IPS-NIHi7 (cell line): ENCODE measurements around the gene XAB2.

ENCODE experiments used
- DNase-seq: peaks from one replicate; pipeline ENCODE4 v3.0.0; 2012; ENCODE audit warnings: mixed read lengths; ENCODE audit errors: extremely low spot score

The XAB2 gene

DNA sequence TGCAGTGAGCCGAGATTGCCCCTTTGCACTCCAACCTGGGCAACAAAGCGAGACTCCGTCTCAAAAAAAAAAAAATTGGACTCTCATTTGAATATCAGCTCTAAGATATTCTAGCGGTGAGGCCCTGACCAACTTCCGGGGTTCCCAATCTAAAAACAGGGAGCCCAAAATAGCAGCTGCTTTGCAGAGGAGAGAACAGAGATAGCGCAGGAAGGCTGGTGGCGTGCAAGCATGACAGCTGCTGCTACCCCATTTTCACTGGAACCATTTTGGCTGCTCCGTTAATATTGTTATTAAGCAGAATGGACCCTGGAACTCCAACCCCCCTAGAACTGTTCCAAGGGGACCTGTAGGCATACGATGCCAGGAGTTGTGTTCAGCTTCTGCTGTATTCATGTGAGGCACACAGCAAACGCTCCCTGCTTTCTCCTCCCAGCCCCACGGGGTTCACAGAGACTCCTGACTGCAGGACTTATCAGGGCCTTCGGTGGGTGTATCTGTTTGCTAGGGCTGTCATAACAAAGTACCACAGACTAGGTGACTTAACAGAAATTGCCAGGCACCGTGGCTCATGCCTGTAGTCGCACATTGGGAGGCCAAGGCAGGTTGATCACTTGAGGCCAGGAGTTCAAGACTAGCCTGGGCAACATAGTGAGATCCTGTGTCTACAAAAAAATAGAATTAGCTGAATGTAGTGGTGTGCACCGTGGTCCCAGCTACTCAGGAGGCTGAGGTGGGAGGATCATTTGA, 19.1 kb upstream of the XAB2 start:
- DNase-seq: no peak

DNA sequence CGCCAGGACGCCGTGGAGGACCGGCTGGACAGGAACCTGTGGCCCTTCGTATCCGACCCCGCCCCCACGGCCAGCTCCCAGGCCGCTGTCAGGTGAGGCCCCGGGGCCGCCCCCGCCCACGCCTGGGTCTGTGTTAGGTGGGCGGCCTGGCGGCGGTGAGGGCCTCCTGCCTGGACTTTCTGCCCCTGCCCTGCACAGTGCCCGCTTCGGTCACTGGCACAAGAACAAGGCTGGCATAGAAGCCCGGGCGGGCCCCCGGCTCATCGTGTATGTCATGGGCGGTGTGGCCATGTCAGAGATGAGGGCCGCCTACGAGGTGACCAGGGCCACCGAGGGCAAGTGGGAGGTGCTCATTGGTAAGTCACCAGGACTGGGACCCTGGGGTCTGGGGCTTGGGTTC, 17.8 kb upstream of the XAB2 start:
- DNase-seq: no peak

DNA sequence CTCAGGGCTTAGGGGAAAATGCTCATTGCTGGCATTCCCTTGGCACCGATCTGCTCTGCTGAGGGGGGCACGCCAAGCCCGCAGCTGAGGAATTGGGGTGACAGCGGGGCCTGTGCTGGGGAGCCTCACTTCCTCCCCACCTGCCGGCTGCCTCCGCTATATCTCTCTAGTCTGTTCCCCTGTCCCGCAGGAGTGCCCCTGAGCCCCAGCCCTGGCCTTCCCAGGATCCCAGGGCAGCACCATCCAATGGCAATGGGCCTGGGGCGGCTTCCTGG, 17.0 kb upstream of the XAB2 start:
- no peak for DNase-seq

DNA sequence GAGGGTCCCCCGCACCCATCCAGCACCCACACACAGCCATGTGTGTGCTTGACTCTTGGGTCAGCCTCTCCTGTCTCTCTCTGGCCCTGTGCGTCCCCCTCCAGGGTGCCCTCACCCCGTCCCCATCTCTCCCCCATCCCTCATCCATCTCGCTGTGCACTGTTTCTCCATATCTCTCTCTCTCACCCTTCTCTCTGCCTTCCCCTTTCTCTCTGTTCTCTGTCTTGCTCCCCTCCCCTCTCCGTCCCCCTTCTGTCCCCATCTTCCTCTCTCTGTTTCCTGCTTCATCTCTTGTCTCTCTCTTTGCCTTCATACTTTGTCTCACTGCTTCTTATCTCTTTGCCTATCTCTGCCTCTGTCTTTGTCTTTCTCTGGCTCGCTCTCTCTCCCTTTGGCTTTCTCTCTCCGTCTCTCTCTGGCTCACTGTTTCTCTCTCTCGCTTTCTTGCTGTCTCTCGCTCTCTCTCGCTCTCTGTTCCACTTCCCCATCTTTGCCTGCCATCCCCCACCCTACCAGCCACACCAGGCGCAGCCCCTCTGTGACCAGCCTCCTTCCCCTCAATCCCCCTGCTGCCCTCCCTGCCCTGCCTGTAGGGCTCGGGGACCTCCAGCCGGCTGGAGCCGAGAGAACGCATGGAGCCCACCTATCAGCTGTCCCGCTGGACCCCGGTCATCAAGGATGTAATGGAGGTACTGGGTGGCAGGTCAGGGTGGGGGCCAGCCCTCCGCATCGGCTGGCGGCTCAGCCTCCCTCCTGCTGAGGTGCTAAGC, 16.5 kb upstream of the XAB2 start:
- no peak for DNase-seq

DNA sequence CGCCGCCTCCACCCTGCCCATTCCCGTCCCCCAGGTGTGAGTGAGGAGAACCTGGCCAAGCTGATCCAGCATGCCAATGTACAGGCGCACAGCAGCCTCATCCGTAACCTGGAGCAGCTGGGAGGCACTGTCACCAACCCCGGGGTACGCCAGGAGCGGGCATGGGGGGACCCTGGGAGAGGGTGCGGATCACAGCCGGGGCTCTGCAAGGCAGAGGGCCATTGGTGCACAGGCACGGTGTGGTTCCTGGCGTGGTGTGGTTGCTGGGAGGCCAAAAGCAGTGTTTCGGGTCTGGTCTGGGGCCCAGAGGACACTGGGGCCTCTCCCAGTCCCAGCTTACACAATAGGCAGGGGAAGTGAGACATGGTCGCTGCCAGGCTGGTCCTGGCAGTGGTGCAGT, 15.8 kb upstream of the XAB2 start:
- no peak for DNase-seq

DNA sequence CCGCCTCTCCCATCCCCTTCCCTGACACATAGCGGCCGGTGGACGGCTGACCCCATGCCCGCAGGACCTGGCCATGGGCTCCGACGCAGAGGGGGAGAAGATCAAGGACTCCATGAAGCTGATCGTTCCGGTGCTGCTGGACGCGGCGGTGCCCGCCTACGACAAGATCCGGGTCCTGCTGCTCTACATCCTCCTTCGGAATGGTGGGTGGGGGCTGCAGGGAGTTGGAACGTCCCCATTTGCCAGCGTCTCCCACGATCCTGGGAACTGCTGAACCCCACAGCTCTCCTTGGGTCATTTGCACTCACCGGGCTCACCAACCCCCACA, 15.2 kb upstream of the XAB2 start:
- DNase-seq: no peak

DNA sequence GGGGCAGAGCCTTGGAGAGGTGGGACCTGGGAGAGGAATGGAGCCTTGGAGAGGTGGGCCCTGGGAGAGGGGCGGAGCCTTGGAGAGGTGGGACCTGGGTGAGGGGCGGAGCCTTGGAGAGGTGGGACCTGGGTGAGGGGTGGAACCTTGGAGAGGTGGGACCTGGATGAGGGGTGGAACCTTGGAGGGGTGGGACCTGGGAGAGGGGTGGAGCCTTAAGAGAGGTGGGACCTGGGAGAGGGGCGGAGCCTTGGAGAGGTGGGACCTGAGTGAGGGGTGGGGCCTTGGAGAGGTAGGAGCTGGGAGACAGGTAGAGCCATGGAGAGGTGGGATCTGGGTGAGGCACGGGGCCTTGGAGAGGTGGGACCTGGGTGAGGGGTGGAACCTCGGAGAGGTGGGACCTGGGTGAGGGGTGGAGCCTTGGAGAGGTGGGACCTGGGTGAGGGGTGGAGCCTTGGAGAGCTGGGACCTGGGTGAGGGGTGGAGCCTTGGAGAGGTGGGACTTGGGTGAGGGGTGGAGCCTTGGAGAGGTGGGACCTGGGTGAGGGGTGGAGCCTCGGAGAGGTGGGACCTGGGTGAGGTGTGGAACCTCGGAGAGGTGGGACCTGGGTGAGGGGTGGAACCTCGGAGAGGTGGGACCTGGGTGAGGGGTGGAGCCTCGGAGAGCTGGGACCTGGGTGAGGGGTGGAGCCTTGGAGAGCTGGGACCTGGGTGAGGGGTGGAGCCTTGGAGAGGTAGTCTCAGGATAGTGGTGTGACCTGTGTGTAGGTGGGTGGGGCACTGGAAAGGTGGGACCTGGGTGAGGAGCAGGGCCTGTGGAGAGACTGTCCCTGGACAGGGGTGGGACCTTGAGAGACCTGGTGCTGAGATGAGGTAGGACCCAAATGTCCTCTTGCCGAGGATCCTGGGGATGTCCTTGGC, 14.5 kb upstream of the XAB2 start:
- peak; percentile 69 for DNase-seq

DNA sequence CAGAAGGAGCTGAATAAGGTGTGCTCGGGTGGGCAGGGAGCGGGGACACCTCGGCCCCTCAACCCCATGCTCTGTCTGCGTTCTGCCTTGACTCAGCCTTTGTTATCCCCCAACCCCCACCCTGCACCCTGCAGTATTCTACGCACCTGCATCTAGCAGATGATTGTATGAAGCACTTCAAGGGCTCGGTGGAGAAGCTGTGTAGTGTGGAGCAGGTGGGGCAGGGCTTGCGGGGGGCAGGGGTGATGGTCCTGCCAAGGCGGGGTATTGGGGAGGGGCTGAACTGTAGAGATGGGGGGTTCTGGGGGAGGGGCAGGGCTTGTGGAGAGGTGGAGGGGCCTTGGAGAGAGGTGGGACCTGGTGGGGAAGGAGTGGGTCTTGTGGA, 13.7 kb upstream of the XAB2 start:
- no peak for DNase-seq

DNA sequence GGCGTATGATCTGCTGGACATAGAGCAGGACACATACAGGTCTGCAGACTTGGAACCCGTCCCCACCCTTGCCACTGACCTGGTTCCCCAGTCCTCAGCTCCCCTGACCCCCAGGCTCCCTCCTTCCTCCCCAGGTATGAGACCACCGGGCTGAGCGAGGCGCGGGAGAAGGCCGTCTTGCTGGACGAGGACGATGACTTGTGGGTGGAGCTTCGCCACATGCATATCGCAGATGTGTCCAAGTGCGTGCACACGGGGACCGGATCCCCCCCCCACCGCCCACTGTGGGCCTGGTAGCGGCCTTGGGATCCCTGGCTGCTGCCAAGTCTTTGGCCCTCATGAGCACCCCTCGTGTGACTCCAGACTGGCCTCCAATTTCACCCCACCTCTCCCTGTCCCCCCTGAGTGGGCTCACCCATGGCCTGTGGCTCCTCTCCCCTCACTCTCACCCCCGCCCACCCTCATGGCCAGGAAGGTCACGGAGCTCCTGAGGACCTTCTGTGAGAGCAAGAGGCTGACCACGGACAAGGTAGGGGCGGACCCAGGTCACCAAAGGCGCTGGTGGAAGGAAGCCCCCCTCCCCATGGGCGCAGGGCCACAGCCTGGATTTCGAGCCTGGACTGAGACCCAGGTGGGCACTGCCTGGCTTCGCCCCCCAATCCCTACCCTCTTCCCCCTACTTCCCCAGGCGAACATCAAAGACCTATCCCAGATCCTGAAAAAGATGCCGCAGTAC, 13.1 kb upstream of the XAB2 start:
- DNase-seq: no peak

DNA sequence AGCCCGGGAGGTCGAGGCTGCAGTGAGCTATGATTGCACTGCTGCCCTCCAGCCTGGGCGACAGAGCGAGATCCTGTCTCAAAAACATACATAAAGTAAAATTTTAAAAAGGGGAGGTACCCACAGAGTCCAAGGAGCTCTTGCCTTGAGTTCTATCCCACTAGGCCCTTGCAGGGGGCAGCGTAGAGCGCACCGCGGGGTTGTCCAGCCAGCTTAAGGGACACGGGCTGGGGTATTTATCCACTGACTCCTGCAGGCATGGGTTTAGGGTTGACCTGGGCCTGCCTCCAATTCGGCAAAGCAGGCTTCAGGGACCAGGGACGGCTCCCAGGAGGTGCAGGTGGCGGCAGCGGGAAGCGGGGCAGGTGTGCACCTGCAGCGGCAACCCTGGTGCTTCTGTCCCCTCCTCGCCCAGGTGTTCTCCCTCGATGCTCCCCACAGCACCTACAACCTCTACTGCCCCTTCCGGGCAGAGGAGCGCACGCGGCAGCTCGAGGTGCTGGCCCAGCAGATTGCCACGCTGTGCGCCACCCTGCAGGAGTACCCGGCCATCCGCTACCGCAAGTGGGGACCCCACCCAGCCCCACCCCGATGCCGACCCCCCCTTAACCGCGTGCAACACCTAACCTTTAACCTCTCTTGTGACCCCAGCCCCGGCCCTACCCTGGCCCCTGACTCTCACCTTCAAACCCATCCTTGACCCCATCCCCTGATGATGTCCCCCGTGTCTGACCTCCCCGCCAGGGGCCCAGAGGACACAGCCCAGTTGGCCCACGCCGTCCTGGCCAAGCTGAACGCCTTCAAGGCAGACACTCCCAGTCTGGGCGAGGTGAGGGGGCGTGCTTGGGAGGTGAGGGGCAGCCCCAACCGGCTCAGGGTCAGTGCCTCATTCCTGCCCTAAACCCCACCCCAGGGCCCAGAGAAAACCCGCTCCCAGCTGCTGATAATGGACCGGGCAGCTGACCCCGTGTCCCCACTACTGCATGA, 12.2 kb upstream of the XAB2 start:
- DNase-seq: no peak

DNA sequence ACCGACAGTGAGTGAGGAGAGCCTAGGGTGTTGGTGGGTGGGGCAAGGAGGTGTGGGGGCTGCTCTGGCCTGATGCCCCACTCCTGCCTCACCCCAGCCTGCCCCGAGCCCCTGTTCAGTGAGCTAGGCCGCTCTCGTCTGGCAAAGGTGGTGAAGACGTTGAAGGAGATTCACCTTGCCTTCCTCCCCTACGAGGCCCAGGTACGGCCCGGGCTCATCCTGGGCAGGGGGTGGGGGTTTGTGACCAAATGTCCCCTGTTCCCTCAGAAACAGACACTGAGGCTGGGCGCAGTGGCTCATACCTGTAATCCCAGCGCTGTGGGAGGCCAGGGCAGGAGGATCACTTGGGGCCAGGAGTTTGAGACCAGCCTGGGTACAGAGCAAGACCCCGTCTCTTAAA, 11.5 kb upstream of the XAB2 start:
- no peak for DNase-seq

DNA sequence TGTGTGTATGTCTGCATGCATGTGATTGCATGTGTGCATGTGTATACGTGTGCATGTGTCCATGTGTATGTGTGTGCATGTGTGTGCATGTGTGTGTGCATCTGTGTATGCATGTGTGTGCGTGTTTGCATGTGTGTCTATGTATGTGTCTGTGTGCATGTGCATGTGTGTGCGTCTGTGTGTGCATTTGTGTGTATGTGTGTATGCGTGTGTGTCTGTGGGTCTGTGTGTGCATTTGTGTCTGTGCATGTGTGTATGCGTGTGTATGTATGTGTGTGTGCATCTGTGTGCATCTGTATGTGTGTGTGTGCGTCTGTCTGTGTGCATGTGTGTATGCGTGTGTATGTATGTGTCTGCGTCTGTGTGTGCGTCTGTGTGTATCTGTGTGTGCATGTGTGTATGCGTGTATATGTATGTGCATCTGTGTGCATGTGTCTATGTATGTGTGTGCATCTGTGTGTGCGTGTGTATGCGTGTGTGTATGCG, 10.6 kb upstream of the XAB2 start:
- no peak for DNase-seq

DNA sequence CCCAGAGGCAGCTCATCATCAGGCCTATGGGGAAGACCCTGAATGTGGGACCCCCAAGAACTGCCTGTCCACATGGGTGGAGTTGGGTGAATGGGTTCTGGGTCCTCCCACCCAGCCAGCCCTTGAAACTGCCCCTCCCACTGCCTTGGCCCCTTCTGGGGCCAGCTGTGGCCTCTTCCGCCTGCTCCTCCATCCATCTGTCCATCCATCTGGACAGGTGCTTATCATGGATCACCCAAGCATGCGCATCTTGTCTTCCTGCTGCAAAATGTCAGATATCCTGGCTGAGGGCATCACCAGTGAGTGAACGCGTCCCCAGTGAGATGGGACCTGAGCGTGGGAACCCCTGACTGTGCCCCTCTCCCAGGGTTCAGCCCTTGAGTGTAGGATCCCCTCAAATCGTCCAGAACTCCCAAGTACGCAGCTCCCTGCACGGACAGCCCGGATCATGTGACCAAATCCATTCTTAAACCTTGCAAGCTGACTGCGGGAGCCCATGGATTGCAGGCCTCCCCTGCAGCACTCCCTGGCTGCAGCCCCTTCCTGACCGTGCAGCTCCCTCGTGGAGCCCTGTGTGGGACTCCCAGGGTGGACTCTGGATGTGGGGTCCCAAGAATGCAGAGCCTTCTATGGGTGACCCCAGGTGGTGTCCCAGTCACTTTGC, 9.6 kb upstream of the XAB2 start:
- no peak for DNase-seq

DNA sequence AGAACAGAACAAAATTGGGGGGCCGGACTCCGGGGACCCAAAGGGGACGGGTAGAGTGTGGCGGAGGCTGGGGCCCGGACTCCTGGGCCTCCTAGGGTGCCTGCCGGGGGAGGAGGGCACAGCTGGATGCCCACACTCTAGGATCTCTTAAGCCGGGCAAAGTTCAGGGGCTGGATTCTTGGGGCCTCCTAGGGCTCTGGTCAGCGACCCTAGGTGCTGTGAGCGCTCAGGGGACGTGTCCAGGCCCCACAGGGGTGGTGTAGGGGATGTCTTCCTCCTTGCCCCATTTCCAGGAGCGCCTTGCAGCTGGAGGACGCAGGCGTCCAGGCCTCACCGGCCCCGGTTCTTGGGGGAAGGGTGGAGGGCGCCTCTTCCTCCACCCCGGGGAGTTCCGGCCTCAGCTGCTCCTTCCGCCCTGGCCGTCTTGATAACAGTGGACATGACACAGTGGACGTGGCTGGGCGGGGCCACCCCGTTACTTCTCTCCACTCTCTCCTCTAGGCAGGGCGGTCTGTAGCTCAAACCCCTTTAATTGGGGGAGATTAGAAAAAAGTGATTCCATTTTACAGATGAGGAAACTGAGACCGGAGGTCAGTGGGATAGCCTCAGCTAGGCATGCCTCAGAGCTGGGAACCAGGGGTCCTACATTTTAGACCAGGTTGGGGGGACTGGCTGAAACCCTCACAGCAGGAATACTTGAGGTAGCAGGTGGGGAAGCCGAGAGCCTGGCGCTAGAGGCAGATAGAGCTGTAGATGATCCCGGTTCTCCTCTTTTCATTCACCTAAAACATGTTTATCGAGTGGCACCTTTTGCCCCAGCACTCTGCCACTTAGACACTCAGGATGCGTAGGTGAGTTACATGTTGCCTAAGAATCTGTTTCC, 8.3 kb upstream of the XAB2 start:
- DNase-seq: no peak

DNA sequence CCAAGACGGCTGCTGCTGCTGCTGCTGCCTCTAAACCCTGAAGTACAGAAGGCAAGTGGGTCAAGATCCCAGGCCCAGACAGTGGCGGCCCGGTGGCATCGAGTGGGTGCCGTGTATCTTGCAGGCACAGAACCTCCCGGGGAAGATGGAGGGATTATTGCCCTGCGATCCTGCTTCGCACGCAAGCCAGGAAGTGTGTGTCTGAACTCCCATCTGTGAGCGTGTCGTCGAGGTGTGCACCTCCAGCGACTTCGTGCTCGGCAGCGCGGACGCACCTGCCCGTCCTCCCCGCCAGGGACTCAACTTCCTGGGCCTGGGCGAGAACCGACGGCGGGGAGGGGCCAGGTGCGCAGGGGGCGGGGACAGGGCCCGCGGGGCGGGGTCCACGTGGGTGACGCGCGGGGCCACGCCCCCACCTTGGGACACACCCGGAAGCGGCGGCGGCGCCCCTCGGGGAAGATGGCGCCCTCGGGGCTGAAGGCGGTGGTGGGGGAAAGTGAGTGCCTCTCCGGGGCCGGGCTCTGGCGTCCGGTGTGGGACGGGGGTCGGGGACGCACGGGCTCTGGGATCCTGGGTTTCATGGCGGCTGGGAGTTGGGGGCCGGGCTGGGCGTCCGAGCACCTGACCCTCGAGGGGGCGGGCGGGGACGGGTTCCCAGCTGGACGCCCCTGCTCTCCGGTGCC, 7.5 kb upstream of the XAB2 start, which contains the start of gene STXBP2:
STXBP2 (plus strand) TSS at position 420 of the 683 bp plus-strand sequence; CDS start at position 460, 40 bp downstream.
- peak; percentile 97 for DNase-seq

DNA sequence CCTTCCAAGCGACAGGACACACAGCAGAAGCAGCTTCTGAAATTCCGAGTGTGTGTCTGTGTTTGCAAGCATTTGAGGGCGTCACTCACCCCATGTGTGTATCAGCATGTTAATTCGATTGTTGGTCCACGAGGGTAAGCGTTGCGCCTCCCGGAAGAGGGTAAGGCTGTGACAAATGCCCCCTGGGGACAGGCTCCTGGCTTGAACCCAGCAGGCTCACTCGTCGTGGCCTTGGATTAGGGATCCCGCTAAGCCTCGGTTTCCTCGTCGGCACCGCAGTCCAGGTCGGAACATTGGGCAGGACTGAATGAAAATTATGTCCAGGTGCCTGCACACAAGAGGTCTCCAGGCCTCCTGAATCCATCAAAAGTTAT, 7.0 kb upstream of the XAB2 start:
- no peak for DNase-seq

DNA sequence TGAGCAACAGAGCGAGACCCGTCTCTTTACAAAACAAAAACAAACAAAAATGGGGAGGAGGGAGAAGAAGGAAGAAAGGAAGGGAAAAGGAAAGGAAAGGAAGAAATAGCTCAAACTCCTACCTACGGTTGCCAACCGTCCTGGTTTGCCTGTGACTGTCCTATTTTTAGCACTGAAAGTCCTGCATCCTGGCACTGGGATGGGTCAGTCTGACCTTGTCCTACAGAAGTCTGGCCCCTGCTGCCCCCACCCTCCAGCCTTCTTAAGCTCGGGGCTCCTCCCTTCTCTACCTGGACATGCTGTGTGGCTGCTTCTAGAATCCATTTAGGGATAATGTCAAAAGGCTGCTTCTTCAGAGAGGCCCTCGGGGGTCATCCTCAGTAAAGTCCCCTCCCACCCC, 6.3 kb upstream of the XAB2 start:
- DNase-seq: no peak

DNA sequence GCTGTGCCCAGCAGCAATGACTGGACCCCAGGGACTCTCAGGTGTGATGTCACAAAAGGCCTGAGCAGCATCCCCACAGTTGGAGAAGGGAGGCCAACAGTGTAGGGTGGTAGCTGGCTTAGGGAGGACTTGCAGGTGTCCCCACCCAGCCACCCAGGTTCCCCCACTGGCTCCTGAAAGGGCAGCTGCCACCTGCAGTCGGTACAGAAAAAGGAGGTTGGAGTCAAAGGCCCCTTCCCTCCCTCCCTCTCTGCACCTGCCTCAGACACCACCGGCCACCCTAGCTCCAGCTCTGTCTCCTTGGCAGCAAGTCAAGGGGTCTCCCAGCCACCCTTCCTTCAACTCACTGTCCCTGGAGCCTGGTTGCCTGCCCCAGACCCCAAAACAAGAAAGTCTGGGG, 4.4 kb upstream of the XAB2 start, which contains the start of gene PCP2:
PCP2 (minus strand) TSS at position 22 of the 400 bp plus-strand sequence. CDS start 262 bp downstream, outside the sequence.
- DNase-seq: no peak
